Inferior parietal cortex (tissue), 1 donor: ENCODE results near the gene NPTN.

Experiments used
- DNase-seq: peaks from one replicate; pipeline ENCODE4 v3.0.0-alpha.2; 2016; ENCODE audit errors: extremely low spot score

Gene NPTN

GRCh38 chr15:73632670-73633058 is 525 bp downstream of the NPTN start:
- no peak for DNase-seq

GRCh38 chr15:73631915-73632669 is 1.1 kb downstream of the NPTN start:
- DNase-seq = no peak

GRCh38 chr15:73630921-73631362 is 2.2 kb downstream of the NPTN start:
- DNase-seq = peak; percentile 40

GRCh38 chr15:73629798-73630429 is 3.3 kb downstream of the NPTN start:
- DNase-seq = no peak

- DNase-seq = no peak
Measured at GRCh38 chr15:73628976-73629797, 4.0 kb downstream of the NPTN start.

- no peak for DNase-seq
Measured at GRCh38 chr15:73628102-73628501, 5.1 kb downstream of the NPTN start.

GRCh38 chr15:73626072-73626471 is 7.1 kb downstream of the NPTN start:
- no peak for DNase-seq

- no peak for DNase-seq
Measured at GRCh38 chr15:73624530-73624929, 8.7 kb downstream of the NPTN start.

- DNase-seq = no peak
Measured at GRCh38 chr15:73621286-73621826, 11.8 kb downstream of the NPTN start.

- no peak for DNase-seq
Measured at GRCh38 chr15:73620078-73620477, 13.1 kb downstream of the NPTN start.

- no peak for DNase-seq
Measured at GRCh38 chr15:73617913-73618312, 15.3 kb downstream of the NPTN start.

- no peak for DNase-seq
Measured at GRCh38 chr15:73617301-73617831, 15.8 kb downstream of the NPTN start.

- DNase-seq = no peak
Measured at GRCh38 chr15:73608941-73609340, 24.2 kb downstream of the NPTN start.

- no peak for DNase-seq
Measured at GRCh38 chr15:73608475-73608874, 24.7 kb downstream of the NPTN start.

- no peak for DNase-seq
Measured at GRCh38 chr15:73607843-73608242, 25.3 kb downstream of the NPTN start.

GRCh38 chr15:73607405-73607804 is 25.8 kb downstream of the NPTN start:
- DNase-seq = no peak

- DNase-seq = no peak
Measured at GRCh38 chr15:73605759-73606436, 27.3 kb downstream of the NPTN start.

- DNase-seq = no peak
Measured at GRCh38 chr15:73604477-73604876, 28.7 kb downstream of the NPTN start.

GRCh38 chr15:73602992-73603391 is 30.2 kb downstream of the NPTN start:
- DNase-seq = no peak

GRCh38 chr15:73602446-73602843 is 30.7 kb downstream of the NPTN start:
- DNase-seq = no peak
